HEK293 (cell line): ENCODE results near the gene NEURL1.

Experiments
- BCL11A ChIP-seq: fragments of 450-650 bp; formaldehyde crosslinking; IDR thresholded peaks from 2 replicates; pipeline ENCODE4 v1.5.1; 2016; ENCODE audit warnings: low read depth, missing biosample characterization, missing genetic modification characterization
- CTCF ChIP-seq: fragments of 450-650 bp; formaldehyde crosslinking; IDR thresholded peaks from 2 replicates; pipeline ENCODE4 v1.5.1; 2016; ENCODE audit warnings: missing biosample characterization, missing genetic modification characterization
- GFI1B ChIP-seq: fragments of 450-650 bp; formaldehyde crosslinking; IDR thresholded peaks from 2 replicates; pipeline ENCODE4 v1.5.1; 2016; ENCODE audit warnings: missing biosample characterization, missing genetic modification characterization
- REST ChIP-seq: fragments of 450-650 bp; formaldehyde crosslinking; IDR thresholded peaks from 2 replicates; pipeline ENCODE4 v1.5.1; 2016; ENCODE audit warnings: missing biosample characterization, missing genetic modification characterization
- ZNF175 ChIP-seq: fragments of 450-650 bp; formaldehyde crosslinking; IDR thresholded peaks from 2 replicates; pipeline ENCODE4 v1.5.1; 2016; ENCODE audit warnings: missing biosample characterization, missing genetic modification characterization
- ZNF24 ChIP-seq: fragments of 450-650 bp; formaldehyde crosslinking; IDR thresholded peaks from 2 replicates; pipeline ENCODE4 v1.5.1; 2016; ENCODE audit warnings: missing biosample characterization, missing genetic modification characterization
- ZNF335 ChIP-seq: fragments of 450-650 bp; formaldehyde crosslinking; conservative IDR thresholded peaks from 2 replicates; pipeline ENCODE4 v1.5.1; 2016; ENCODE audit warnings: missing biosample characterization, missing genetic modification characterization
- ZNF423 ChIP-seq: fragments of 450-650 bp; formaldehyde crosslinking; IDR thresholded peaks from 2 replicates; pipeline ENCODE4 v1.5.1; 2016; ENCODE audit warnings: missing biosample characterization, missing genetic modification characterization
- ZNF843 ChIP-seq: fragments of 450-650 bp; formaldehyde crosslinking; IDR thresholded peaks from 2 replicates; pipeline ENCODE4 v1.5.1; 2016; ENCODE audit warnings: missing biosample characterization, missing genetic modification characterization

GRCh38 chr10:103590060-103590459 is 96.6 kb downstream of the NEURL1 start:
- TF ChIP-seq ZNF843 (tag by site-specific recombination), result no peak
- no peak for TF ChIP-seq REST (tag by site-specific recombination)
- TF ChIP-seq ZNF24 (tag by site-specific recombination), result no peak
- no peak for TF ChIP-seq CTCF
- TF ChIP-seq BCL11A (tag by site-specific recombination), result no peak
- TF ChIP-seq GFI1B, result no peak
- TF ChIP-seq ZNF335 (tag by site-specific recombination), result no peak
- no peak for TF ChIP-seq ZNF423 (tag by site-specific recombination)
- no peak for TF ChIP-seq ZNF175 (tag by site-specific recombination)
